SK-MEL-5 (cell line): ENCODE data around the gene RBPJ. TPM values are rescaled to one million over a fixed set of nuclear protein-coding genes. Genes with fewer than 3 reads are reported as not detected.

Source experiments
- DNase-seq: peaks from one replicate; pipeline ENCODE4 v3.0.0-alpha.2; 2016; ENCODE audit warnings: low read depth, low spot score
- in situ Hi-C: cut with HindIII; loops from 2 replicates; pipeline ENCODE4 v1.10.0; 2016; ENCODE audit warnings: low sequenced_read_pairs, high pct_unique_total_duplicates, low pct_unique_long_range_greater_than_20kb
- total RNA-seq: library from RNA; depleted of rRNA; stranded (reverse); fragments of >200 nt; shearing (Covaris generic); gene quantifications from 2 replicates; pipeline ENCODE4 v1.2.3, GENCODE V29; 2014

The RBPJ gene
- total RNA-seq, 1 experiment from 2014 or later = 46.2 TPM

GRCh38 chr4:26360864-26361263 is 40.0 kb downstream of the RBPJ start:
- no peak for DNase-seq
- in situ Hi-C loops = no loop called here

GRCh38 chr4:26361297-26361696 is 40.5 kb downstream of the RBPJ start:
- DNase-seq = no peak
- in situ Hi-C loops = no loop called here

GRCh38 chr4:26362745-26363439 is 42.1 kb downstream of the RBPJ start:
- DNase-seq = no peak
- in situ Hi-C loops = no loop called here

- in situ Hi-C loops = no loop called here
- DNase-seq = no peak
These were observed 44.8 kb downstream of the RBPJ start for GRCh38 chr4:26365537-26366150.

GRCh38 chr4:26367811-26368210 is 47.0 kb downstream of the RBPJ start:
- no peak for DNase-seq

GRCh38 chr4:26368685-26369084 is 47.9 kb downstream of the RBPJ start:
- in situ Hi-C loops = no loop called here
- peak; percentile 53 for DNase-seq

More at GRCh38 chr4:26367811-26368210, 47.0 kb downstream of the RBPJ start:
- in situ Hi-C loops = no loop called here

GRCh38 chr4:26369132-26369531 is 48.3 kb downstream of the RBPJ start:
- DNase-seq = no peak
- in situ Hi-C loops = no loop called here

- in situ Hi-C loops = no loop called here
- no peak for DNase-seq
These were observed 48.8 kb downstream of the RBPJ start for GRCh38 chr4:26369581-26369980.

GRCh38 chr4:26372076-26372475 is 51.3 kb downstream of the RBPJ start:
- no peak for DNase-seq
- in situ Hi-C loops = no loop called here

- DNase-seq = peak; percentile 30
- in situ Hi-C loops = no loop called here
These were observed 51.8 kb downstream of the RBPJ start for GRCh38 chr4:26372525-26373172.

- in situ Hi-C loops = no loop called here
- DNase-seq = no peak
These were observed 54.7 kb downstream of the RBPJ start for GRCh38 chr4:26375551-26375950.

GRCh38 chr4:26377328-26378311 is 56.8 kb downstream of the RBPJ start:
- in situ Hi-C loops = no loop called here
- DNase-seq = no peak

- in situ Hi-C loops = no loop called here
- DNase-seq = no peak
These were observed 59.0 kb downstream of the RBPJ start for GRCh38 chr4:26379837-26380236.

- in situ Hi-C loops = no loop called here
- DNase-seq = no peak
These were observed 59.9 kb downstream of the RBPJ start for GRCh38 chr4:26380740-26381139.

GRCh38 chr4:26384380-26385057 is 63.7 kb downstream of the RBPJ start:
- in situ Hi-C loops = no loop called here
- no peak for DNase-seq

- in situ Hi-C loops = no loop called here
These were observed 64.9 kb downstream of the RBPJ start for GRCh38 chr4:26385690-26386089.

GRCh38 chr4:26386386-26386785 is 65.6 kb downstream of the RBPJ start:
- no peak for DNase-seq
- in situ Hi-C loops = no loop called here

More at GRCh38 chr4:26385690-26386089, 64.9 kb downstream of the RBPJ start:
- DNase-seq = no peak
